GM23338 (cell line): ENCODE results near the gene CACNA1C. TPM values are rescaled to one million over a fixed set of nuclear protein-coding genes. Genes with fewer than 3 reads are reported as not detected.

Experiments used
- ATAC-seq: fragments of 200-7000 bp; cut with Tn5 transposase; 3 replicates; pipeline ENCODE4 v1.9.1; 2020
- DNase-seq: peaks from one replicate; pipeline ENCODE4 v3.0.0-alpha.2; 2015; ENCODE audit warnings: low spot score
- H2AFZ ChIP-seq: fragments of 200-600 bp; sonication (generic); 2 replicates; pipeline ENCODE4 v1.8.0; 2016; ENCODE audit warnings: antibody characterized with exemption, mild to moderate bottlenecking, moderate library complexity
- H3F3A ChIP-seq: fragments of 200-600 bp; sonication (generic); replicated peaks from 2 replicates; pipeline ENCODE4 v1.8.0; 2017; ENCODE audit warnings: antibody characterized with exemption, mixed run types, low read depth
- H3K27ac ChIP-seq: fragments of 200-600 bp; sonication (generic); 2 replicates; pipeline ENCODE4 v1.6.1; 2016; ENCODE audit warnings: low read depth
- H3K27me3 ChIP-seq: fragments of 200-600 bp; sonication (generic); 2 replicates; pipeline ENCODE4 v1.8.0; 2016; ENCODE audit warnings: mild to moderate bottlenecking, mixed run types, moderate library complexity; ENCODE audit not compliant: insufficient read depth
- H3K36me3 ChIP-seq: fragments of 200-600 bp; sonication (generic); 2 replicates; pipeline ENCODE4 v1.8.0; 2016; ENCODE audit warnings: mild to moderate bottlenecking; ENCODE audit not compliant: insufficient read depth
- H3K4me1 ChIP-seq: fragments of 200-600 bp; sonication (generic); 2 replicates; pipeline ENCODE4 v1.8.0; 2016; ENCODE audit warnings: mild to moderate bottlenecking, moderate library complexity; ENCODE audit not compliant: insufficient read depth
- H3K4me2 ChIP-seq: fragments of 200-600 bp; sonication (generic); 2 replicates; pipeline ENCODE4 v1.7.1; 2017; ENCODE audit warnings: mixed run types
- H3K4me3 ChIP-seq: fragments of 200-600 bp; sonication (generic); 2 replicates; pipeline ENCODE4 v1.6.1; 2016; ENCODE audit warnings: mixed run types
- H3K79me2 ChIP-seq: fragments of 200-600 bp; sonication (generic); replicated peaks from 2 replicates; pipeline ENCODE4 v1.8.0; 2017; ENCODE audit warnings: mild to moderate bottlenecking; ENCODE audit not compliant: insufficient read depth
- H3K9me2 ChIP-seq: fragments of 200-600 bp; sonication (generic); 2 replicates; pipeline ENCODE4 v1.8.0; 2017; ENCODE audit not compliant: insufficient read depth
- H4K20me1 ChIP-seq: fragments of 200-600 bp; sonication (generic); replicated peaks from 2 replicates; pipeline ENCODE4 v1.8.0; 2017; ENCODE audit warnings: mild to moderate bottlenecking; ENCODE audit not compliant: insufficient read depth
- H3K27ac Mint-ChIP-seq: 2 replicates; pipeline ENCODE4 v1.8.0; 2020; ENCODE audit warnings: inconsistent platforms, mild to moderate bottlenecking, moderate library complexity, mixed read lengths
- H3K27me3 Mint-ChIP-seq: 3 replicates; pipeline ENCODE4 v1.8.0; 2022; ENCODE audit warnings: low read depth, mild to moderate bottlenecking, moderate library complexity, mixed read lengths, inconsistent platforms; ENCODE audit not compliant: insufficient read depth, poor library complexity
- H3K36me3 Mint-ChIP-seq: 3 replicates; pipeline ENCODE4 v1.8.0; 2021; ENCODE audit warnings: low read depth, mild to moderate bottlenecking, inconsistent platforms, moderate library complexity, mixed read lengths
- H3K4me1 Mint-ChIP-seq: 3 replicates; pipeline ENCODE4 v1.8.0; 2020; ENCODE audit warnings: mild to moderate bottlenecking, inconsistent platforms, mixed read lengths
- H3K4me3 Mint-ChIP-seq: 3 replicates; pipeline ENCODE4 v1.8.0; 2021; ENCODE audit warnings: moderate library complexity, mild to moderate bottlenecking, inconsistent platforms, mixed read lengths
- H3K9me3 Mint-ChIP-seq: 3 replicates; pipeline ENCODE4 v1.8.0; 2020; ENCODE audit warnings: moderate library complexity, mild to moderate bottlenecking, inconsistent platforms, mixed read lengths
- CREB1 ChIP-seq: fragments of 250-450 bp; sonication (Bioruptor Pico); IDR thresholded peaks from 2 replicates; pipeline ENCODE4 v1.5.0; 2020; ENCODE audit warnings: low read depth, mild to moderate bottlenecking, moderate library complexity
- EZH2 ChIP-seq: fragments of 200-600 bp; sonication (generic); IDR thresholded peaks from one replicate; pipeline ENCODE4 v1.8.0; 2017; ENCODE audit warnings: antibody characterized with exemption, mild to moderate bottlenecking, low read depth; ENCODE audit not compliant: unreplicated experiment
- JUNB ChIP-seq: IDR thresholded peaks from one replicate; pipeline ENCODE4 v1.6.1; 2016; ENCODE audit warnings: antibody characterized with exemption; ENCODE audit not compliant: unreplicated experiment
- POLR2AphosphoS5 ChIP-seq: IDR thresholded peaks from 2 replicates; pipeline ENCODE4 v1.6.1; 2016; ENCODE audit warnings: antibody characterized with exemption, low read depth
- STAT1 ChIP-seq: IDR thresholded peaks from one replicate; pipeline ENCODE4 v1.6.1; 2016; ENCODE audit warnings: antibody characterized with exemption; ENCODE audit not compliant: unreplicated experiment
- ZNF114 ChIP-seq: fragments of 250-450 bp; sonication (Bioruptor Pico); IDR thresholded peaks from 2 replicates; pipeline ENCODE4 v1.5.0; 2020; ENCODE audit warnings: mild to moderate bottlenecking, moderate library complexity
- ZNF331 ChIP-seq: fragments of 250-450 bp; sonication (Bioruptor Pico); IDR thresholded peaks from 2 replicates; pipeline ENCODE4 v1.5.0; 2020; ENCODE audit warnings: low read depth, mild to moderate bottlenecking, moderate library complexity
- polyA plus RNA-seq: library from polyadenylated mRNA; unstranded; fragments of >200 nt; fragmentation: Nextera tagmentation; extraction: Ambion mirVana; gene quantifications from 2 replicates; pipeline ENCODE4 v1.2.1, GENCODE V29; 2016
- total RNA-seq: library from RNA; depleted of rRNA; stranded (reverse); fragments of >200 nt; shearing (Covaris generic); gene quantifications from 2 replicates; pipeline ENCODE4 v1.2.3, GENCODE V29; 2014
- TF ChIP-seq, protein P1 (sequence below): fragments of 250-450 bp; sonication (Bioruptor Pico); IDR thresholded peaks from 2 replicates; pipeline ENCODE4 v1.5.0; 2020; ENCODE audit warnings: mild to moderate bottlenecking, moderate library complexity
- TF ChIP-seq, protein P2 (sequence below), 2 experiments: fragments of 200-600 bp in 1 of 2; sonication (generic) in 1 of 2; conservative IDR thresholded peaks; 2 replicates each; pipeline versions ENCODE4 v1.5.1 to v1.6.1; 2016 to 2017; ENCODE audit warnings: antibody characterized with exemption in 2 of 2, low read depth in 2 of 2, mild to moderate bottlenecking in 2 of 2, moderate library complexity in 1 of 2
- TF ChIP-seq, protein P3 (sequence below): IDR thresholded peaks from one replicate; pipeline ENCODE4 v1.6.1; 2018; ENCODE audit warnings: antibody characterized with exemption; ENCODE audit not compliant: unreplicated experiment

The CACNA1C gene
- total and polyA plus RNA-seq, 2 experiments from 2014 or later: 0.78 to 2.1 TPM

DNA sequence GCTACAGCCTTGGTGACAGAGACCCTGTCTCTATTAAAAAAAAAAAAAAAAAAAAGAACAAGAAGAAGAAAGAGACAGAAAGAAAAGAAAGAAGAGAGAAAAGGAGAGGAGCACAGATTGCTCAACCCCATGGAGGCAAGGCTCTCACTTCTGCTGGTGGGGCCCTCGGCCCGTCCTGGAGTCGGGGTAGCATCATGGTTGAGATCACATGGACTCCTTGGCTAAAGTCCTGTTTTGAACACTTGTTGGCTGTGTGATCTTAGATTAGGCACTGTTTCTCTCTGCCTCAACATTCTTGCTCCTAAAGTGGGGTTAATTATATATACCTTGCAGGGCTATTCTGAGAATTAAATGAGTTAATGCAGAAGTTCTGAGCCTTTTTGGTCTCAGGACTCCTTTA, 207.7 kb downstream of the CACNA1C start:
- no peaks in the 10 kb centered on the region for H3K79me2 ChIP-seq
- Mint-ChIP-seq H3K9me3 (peaks cover 13% of the 10 kb centered on the region; the same call in 2 of the 3 replicates), H3K4me1 (peaks cover 8% of the 10 kb centered on the region; the same call in 2 of the 3 replicates), H3K36me3 (peaks cover 3% of the 10 kb centered on the region; the same call in 1 of the 3 replicates), H3K27ac (no peak overlapping the region), H3K4me3 (no peak overlapping the region), H3K27me3 (no peaks in the 10 kb centered on the region)
- no peak for ATAC-seq
- DNase-seq: no peak
- no peaks in the 10 kb centered on the region for H3K27me3 ChIP-seq
- no peaks in the 10 kb centered on the region for H4K20me1 ChIP-seq
- TF ChIP-seq POLR2AphosphoS5 (no peak), ZNF331 (CRISPR knock-in tag) (no peak), EZH2 (no peak), CREB1 (CRISPR knock-in tag) (no peak)
- TF ChIP-seq, protein P1, sequence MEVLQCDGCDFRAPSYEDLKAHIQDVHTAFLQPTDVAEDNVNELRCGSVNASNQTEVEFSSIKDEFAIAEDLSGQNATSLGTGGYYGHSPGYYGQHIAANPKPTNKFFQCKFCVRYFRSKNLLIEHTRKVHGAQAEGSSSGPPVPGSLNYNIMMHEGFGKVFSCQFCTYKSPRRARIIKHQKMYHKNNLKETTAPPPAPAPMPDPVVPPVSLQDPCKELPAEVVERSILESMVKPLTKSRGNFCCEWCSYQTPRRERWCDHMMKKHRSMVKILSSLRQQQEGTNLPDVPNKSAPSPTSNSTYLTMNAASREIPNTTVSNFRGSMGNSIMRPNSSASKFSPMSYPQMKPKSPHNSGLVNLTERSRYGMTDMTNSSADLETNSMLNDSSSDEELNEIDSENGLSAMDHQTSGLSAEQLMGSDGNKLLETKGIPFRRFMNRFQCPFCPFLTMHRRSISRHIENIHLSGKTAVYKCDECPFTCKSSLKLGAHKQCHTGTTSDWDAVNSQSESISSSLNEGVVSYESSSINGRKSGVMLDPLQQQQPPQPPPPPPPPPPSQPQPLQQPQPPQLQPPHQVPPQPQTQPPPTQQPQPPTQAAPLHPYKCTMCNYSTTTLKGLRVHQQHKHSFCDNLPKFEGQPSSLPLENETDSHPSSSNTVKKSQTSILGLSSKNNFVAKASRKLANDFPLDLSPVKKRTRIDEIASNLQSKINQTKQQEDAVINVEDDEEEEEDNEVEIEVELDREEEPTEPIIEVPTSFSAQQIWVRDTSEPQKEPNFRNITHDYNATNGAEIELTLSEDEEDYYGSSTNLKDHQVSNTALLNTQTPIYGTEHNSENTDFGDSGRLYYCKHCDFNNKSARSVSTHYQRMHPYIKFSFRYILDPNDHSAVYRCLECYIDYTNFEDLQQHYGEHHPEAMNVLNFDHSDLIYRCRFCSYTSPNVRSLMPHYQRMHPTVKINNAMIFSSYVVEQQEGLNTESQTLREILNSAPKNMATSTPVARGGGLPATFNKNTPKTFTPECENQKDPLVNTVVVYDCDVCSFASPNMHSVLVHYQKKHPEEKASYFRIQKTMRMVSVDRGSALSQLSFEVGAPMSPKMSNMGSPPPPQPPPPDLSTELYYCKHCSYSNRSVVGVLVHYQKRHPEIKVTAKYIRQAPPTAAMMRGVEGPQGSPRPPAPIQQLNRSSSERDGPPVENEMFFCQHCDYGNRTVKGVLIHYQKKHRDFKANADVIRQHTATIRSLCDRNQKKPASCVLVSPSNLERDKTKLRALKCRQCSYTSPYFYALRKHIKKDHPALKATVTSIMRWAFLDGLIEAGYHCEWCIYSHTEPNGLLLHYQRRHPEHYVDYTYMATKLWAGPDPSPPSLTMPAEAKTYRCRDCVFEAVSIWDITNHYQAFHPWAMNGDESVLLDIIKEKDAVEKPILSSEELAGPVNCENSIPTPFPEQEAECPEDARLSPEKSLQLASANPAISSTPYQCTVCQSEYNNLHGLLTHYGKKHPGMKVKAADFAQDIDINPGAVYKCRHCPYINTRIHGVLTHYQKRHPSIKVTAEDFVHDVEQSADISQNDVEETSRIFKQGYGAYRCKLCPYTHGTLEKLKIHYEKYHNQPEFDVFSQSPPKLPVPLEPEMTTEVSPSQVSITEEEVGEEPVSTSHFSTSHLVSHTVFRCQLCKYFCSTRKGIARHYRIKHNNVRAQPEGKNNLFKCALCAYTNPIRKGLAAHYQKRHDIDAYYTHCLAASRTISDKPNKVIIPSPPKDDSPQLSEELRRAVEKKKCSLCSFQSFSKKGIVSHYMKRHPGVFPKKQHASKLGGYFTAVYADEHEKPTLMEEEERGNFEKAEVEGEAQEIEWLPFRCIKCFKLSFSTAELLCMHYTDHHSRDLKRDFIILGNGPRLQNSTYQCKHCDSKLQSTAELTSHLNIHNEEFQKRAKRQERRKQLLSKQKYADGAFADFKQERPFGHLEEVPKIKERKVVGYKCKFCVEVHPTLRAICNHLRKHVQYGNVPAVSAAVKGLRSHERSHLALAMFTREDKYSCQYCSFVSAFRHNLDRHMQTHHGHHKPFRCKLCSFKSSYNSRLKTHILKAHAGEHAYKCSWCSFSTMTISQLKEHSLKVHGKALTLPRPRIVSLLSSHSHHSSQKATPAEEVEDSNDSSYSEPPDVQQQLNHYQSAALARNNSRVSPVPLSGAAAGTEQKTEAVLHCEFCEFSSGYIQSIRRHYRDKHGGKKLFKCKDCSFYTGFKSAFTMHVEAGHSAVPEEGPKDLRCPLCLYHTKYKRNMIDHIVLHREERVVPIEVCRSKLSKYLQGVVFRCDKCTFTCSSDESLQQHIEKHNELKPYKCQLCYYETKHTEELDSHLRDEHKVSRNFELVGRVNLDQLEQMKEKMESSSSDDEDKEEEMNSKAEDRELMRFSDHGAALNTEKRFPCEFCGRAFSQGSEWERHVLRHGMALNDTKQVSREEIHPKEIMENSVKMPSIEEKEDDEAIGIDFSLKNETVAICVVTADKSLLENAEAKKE (CRISPR knock-in tag): no peak
- no peak overlapping the region for H2AFZ ChIP-seq
- H3K4me3 ChIP-seq: no peak overlapping the region
- no peak overlapping the region for H3K4me2 ChIP-seq
- H3K9me2 ChIP-seq: no peaks in the 10 kb centered on the region
- H3K27ac ChIP-seq: no peak overlapping the region
- H3K4me1 ChIP-seq: no peaks in the 10 kb centered on the region
- H3K36me3 ChIP-seq: no peaks in the 10 kb centered on the region
- H3F3A ChIP-seq: peaks cover 3% of the 10 kb centered on the region

DNA sequence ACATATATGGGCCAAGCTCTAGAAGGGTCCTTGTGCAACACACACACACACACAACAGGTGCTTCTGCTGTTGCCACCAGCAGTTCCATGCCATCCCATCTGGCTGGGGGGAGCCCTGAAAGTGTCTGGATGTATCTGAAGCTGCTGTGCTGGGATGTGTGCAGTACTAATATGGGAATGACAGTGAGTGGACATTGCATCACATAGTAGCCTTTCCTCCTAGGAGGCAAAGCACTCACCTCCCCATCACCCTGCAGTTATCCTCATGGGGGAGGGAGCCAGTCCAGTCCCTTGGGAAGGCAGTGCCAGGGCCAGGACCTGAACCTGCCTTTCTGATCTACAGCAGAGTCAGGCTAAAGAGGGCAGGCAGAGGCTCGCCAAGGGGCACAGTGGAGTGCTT, 208.9 kb downstream of the CACNA1C start:
- no peaks in the 10 kb centered on the region for H4K20me1 ChIP-seq
- Mint-ChIP-seq H3K4me3 (no peak overlapping the region), H3K27ac (no peak overlapping the region), H3K9me3 (peaks cover 8% of the 10 kb centered on the region; the same call in 2 of the 3 replicates), H3K4me1 (peaks cover 12% of the 10 kb centered on the region; the same call in 2 of the 3 replicates), H3K36me3 (no peaks in the 10 kb centered on the region), H3K27me3 (peaks cover 3% of the 10 kb centered on the region)
- no peaks in the 10 kb centered on the region for H3K27me3 ChIP-seq
- no peak overlapping the region for H3K4me3 ChIP-seq
- no peaks in the 10 kb centered on the region for H3K36me3 ChIP-seq
- H3K9me2 ChIP-seq: no peaks in the 10 kb centered on the region
- H2AFZ ChIP-seq: no peak overlapping the region
- no peak overlapping the region for H3K4me2 ChIP-seq
- H3K4me1 ChIP-seq: no peaks in the 10 kb centered on the region
- H3F3A ChIP-seq: no peaks in the 10 kb centered on the region
- H3K79me2 ChIP-seq: no peaks in the 10 kb centered on the region
- H3K27ac ChIP-seq: no peak overlapping the region
- DNase-seq (no peak), ATAC-seq (no peak)
- TF ChIP-seq, protein P2, sequence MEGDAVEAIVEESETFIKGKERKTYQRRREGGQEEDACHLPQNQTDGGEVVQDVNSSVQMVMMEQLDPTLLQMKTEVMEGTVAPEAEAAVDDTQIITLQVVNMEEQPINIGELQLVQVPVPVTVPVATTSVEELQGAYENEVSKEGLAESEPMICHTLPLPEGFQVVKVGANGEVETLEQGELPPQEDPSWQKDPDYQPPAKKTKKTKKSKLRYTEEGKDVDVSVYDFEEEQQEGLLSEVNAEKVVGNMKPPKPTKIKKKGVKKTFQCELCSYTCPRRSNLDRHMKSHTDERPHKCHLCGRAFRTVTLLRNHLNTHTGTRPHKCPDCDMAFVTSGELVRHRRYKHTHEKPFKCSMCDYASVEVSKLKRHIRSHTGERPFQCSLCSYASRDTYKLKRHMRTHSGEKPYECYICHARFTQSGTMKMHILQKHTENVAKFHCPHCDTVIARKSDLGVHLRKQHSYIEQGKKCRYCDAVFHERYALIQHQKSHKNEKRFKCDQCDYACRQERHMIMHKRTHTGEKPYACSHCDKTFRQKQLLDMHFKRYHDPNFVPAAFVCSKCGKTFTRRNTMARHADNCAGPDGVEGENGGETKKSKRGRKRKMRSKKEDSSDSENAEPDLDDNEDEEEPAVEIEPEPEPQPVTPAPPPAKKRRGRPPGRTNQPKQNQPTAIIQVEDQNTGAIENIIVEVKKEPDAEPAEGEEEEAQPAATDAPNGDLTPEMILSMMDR (conservative IDR thresholded peaks at IDR 0.05; ENCODE audit: low read depth in 2 of 2): no peak
- TF ChIP-seq JUNB (no peak), ZNF114 (CRISPR knock-in tag) (no peak), STAT1 (no peak), POLR2AphosphoS5 (no peak), EZH2 (no peak)
- TF ChIP-seq, protein P3, sequence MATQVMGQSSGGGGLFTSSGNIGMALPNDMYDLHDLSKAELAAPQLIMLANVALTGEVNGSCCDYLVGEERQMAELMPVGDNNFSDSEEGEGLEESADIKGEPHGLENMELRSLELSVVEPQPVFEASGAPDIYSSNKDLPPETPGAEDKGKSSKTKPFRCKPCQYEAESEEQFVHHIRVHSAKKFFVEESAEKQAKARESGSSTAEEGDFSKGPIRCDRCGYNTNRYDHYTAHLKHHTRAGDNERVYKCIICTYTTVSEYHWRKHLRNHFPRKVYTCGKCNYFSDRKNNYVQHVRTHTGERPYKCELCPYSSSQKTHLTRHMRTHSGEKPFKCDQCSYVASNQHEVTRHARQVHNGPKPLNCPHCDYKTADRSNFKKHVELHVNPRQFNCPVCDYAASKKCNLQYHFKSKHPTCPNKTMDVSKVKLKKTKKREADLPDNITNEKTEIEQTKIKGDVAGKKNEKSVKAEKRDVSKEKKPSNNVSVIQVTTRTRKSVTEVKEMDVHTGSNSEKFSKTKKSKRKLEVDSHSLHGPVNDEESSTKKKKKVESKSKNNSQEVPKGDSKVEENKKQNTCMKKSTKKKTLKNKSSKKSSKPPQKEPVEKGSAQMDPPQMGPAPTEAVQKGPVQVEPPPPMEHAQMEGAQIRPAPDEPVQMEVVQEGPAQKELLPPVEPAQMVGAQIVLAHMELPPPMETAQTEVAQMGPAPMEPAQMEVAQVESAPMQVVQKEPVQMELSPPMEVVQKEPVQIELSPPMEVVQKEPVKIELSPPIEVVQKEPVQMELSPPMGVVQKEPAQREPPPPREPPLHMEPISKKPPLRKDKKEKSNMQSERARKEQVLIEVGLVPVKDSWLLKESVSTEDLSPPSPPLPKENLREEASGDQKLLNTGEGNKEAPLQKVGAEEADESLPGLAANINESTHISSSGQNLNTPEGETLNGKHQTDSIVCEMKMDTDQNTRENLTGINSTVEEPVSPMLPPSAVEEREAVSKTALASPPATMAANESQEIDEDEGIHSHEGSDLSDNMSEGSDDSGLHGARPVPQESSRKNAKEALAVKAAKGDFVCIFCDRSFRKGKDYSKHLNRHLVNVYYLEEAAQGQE: no peak
